ENCODE measurements around the gene RGS1. TPM values are rescaled to one million over a fixed set of nuclear protein-coding genes. Genes with fewer than 3 reads are reported as not detected.

RGS1 gene
- total and polyA plus RNA-seq, 2 of the 8 experiments (the other 6 are each of a cell fraction or from before 2014, with no cell fraction given): not detected

DNA sequence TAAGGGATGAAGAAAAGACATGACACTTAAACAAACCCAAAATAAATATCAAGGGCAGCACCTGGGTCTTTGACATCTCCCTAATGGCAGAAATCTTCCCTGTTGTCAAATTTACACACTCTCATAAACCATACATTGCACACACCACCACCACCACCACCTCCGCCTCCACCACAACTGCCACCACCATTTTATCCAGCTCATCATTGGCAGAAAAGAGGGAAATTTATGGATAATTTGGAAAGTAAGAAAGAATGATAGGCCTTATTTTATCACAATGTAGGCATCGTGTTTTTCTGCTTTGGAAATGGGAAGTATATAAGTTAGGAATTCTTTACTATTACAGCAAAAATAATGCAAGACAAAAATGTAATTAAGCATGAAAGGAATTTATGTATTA lies 33.1 kb downstream of the RGS1 start:
- no peak for DNase-seq (ENCODE audit: low read depth in 1 of 2, low spot score in 2 of 2)
- H3K23me2 ChIP-seq (ENCODE audit: low read depth, low read length): no peaks in the 10 kb centered on the region; the same call in 1 of the 2 replicates
- no peaks in the 10 kb centered on the region for H3K9me3 ChIP-seq (ENCODE audit: insufficient read depth in 2 of 2, low read depth in 1 of 2, low read length in 1 of 2)
- no peak overlapping the region for H2BK120ac ChIP-seq (replicated peaks; ENCODE audit: low read depth, low read length)
- H2BK20ac ChIP-seq (ENCODE audit: low read length): no peak overlapping the region
- CTCF ChIA-PET (ENCODE audit: partially characterized antibody): interaction anchor here (1.0 to 2.8 kb wide), 6 partner anchors 16 to 171 kb away, joined by 3 to 16 read pairs (median 4); no protein-coding TSS in a partner anchor
- TF ChIP-seq TCF12 (IDR thresholded peaks at IDR 0.05; ENCODE audit: low read depth, low read length): no peak
- no peak for TF ChIP-seq CTBP2 (IDR thresholded peaks at IDR 0.05; ENCODE audit: borderline replicate concordance, insufficient read depth, insufficient read length, low read length)
- no peak for TF ChIP-seq BCL11A (IDR thresholded peaks at IDR 0.05; ENCODE audit: low read depth in 2 of 2, low read length in 2 of 2)
- TF ChIP-seq GABPA (IDR thresholded peaks at IDR 0.05; ENCODE audit: borderline replicate concordance, insufficient read depth, low read length): no peak
- TF ChIP-seq POLR2AphosphoS5 (IDR thresholded peaks at IDR 0.05; ENCODE audit: low read depth, low read length): no peak
- H4K91ac ChIP-seq (replicated peaks; ENCODE audit: insufficient read length, low read length): no peak overlapping the region
- no peak overlapping the region for H3K4me2 ChIP-seq (ENCODE audit: insufficient read depth in 1 of 2, low read depth in 2 of 2, low read length in 2 of 2)
- no peak overlapping the region for H2BK5ac ChIP-seq (ENCODE audit: low read depth, low read length)
- H3K36me3 ChIP-seq (ENCODE audit: control insufficient read depth in 2 of 4, insufficient read depth in 4 of 4, low read length in 3 of 4): no peaks in the 10 kb centered on the region
- no peak for FAIRE-seq
- no peak overlapping the region for H4K8ac ChIP-seq (ENCODE audit: extremely low read depth, insufficient read depth, low read length)
- H2AFZ ChIP-seq (ENCODE audit: low read length): no peak overlapping the region
- no peak overlapping the region for H3K4ac ChIP-seq (replicated peaks; ENCODE audit: insufficient read length, low read depth, low read length)
- no peaks in the 10 kb centered on the region for H3K79me2 ChIP-seq (ENCODE audit: control insufficient read depth in 1 of 2, insufficient read depth in 2 of 2, low read length in 2 of 2)
- WGBS, 2 experiments (ENCODE audit: extremely low coverage in 1 of 2, insufficient coverage in 1 of 2, insufficient read length in 1 of 2, insufficient replicate concordance in 2 of 2, low coverage in 1 of 2, low lambda C conversion rate in 2 of 2, missing lambda C conversion rate in 1 of 2): 91% methylated on average over 2 of the region's 2 CpGs; no CpG with 5 or more reads in 1 of the 2 experiments
- no peak overlapping the region for H3K14ac ChIP-seq (ENCODE audit: insufficient read length)
- H3K9ac ChIP-seq (replicated peaks in 1 of 4; ENCODE audit: extremely low read depth in 1 of 4, low read depth in 3 of 4, low read length in 3 of 4): no peak overlapping the region
- H2BK15ac ChIP-seq (ENCODE audit: low read length): no peak overlapping the region
- no peak overlapping the region for H2BK12ac ChIP-seq (ENCODE audit: low read depth, low read length)
- no peak overlapping the region for H4K5ac ChIP-seq (ENCODE audit: insufficient read length, low read depth, low read length)
- H3K18ac ChIP-seq (ENCODE audit: extremely low read depth, low read length): no peak overlapping the region
- H3K79me1 ChIP-seq (ENCODE audit: low read depth, low read length): no peaks in the 10 kb centered on the region
- H4K20me1 ChIP-seq (replicated peaks in 1 of 2; ENCODE audit: control insufficient read depth in 1 of 2, insufficient read depth in 2 of 2, low read length in 2 of 2): no peaks in the 10 kb centered on the region
- POLR2A ChIA-PET (ENCODE audit: partially characterized antibody): no interaction called here
- no peak overlapping the region for H3K27ac ChIP-seq (ENCODE audit: low read depth, low read length)
- H2AK5ac ChIP-seq (ENCODE audit: low read depth, low read length): no peak overlapping the region
- no peak overlapping the region for H3K4me3 ChIP-seq (ENCODE audit: extremely low read depth in 1 of 4, insufficient read depth in 2 of 4, low read depth in 3 of 4, low read length in 4 of 4)
- no peaks in the 10 kb centered on the region for H3K4me1 ChIP-seq (replicated peaks in 1 of 4; ENCODE audit: control insufficient read depth in 3 of 4, insufficient read depth in 4 of 4, low read length in 3 of 4)
- no peak overlapping the region for H3K23ac ChIP-seq (ENCODE audit: insufficient read length)
- no peaks in the 10 kb centered on the region for H3K27me3 ChIP-seq (replicated peaks in 1 of 4; ENCODE audit: control insufficient read depth in 3 of 4, extremely low read depth in 1 of 4, insufficient read depth in 3 of 4, low read length in 3 of 4)
- no peak overlapping the region for H3K56ac ChIP-seq (replicated peaks; ENCODE audit: insufficient read length, low read depth, low read length)
